HCT116 (cell line): ENCODE results near the gene HNRNPAB.

Experiments used
- POLR2A ChIP-seq: IDR thresholded peaks from 2 replicates; pipeline ENCODE4 v1.7.0; 2011; ENCODE audit warnings: borderline replicate concordance; ENCODE audit not compliant: insufficient read depth, insufficient read length; ENCODE audit errors: extremely low read depth
- RAD21 ChIP-seq: IDR thresholded peaks from 2 replicates; pipeline ENCODE4 v1.6.1; 2012; ENCODE audit warnings: low read depth, mild to moderate bottlenecking
- SIN3A ChIP-seq: IDR thresholded peaks from 2 replicates; pipeline ENCODE4 v1.6.1; 2012; ENCODE audit warnings: low read depth
- ZFX ChIP-seq: fragments of 450-650 bp; IDR thresholded peaks from 2 replicates; pipeline ENCODE4 v1.6.1; 2017
- TF ChIP-seq, protein P1 (sequence below), 3 experiments: fragments of 200-600 bp in 1 of 3; sonication (generic) in 1 of 3; IDR thresholded peaks in 2 of 3; conservative IDR thresholded peaks in 1 of 3; 2 replicates each; pipeline ENCODE4 v1.5.1; 2012 to 2017; ENCODE audit warnings: low read depth in 2 of 3, low read length in 2 of 3, antibody characterized with exemption in 1 of 3, borderline replicate concordance in 1 of 3, control low read depth in 1 of 3, mild to moderate bottlenecking in 1 of 3, mixed read lengths in 1 of 3, mixed run types in 1 of 3, moderate library complexity in 1 of 3; ENCODE audit not compliant: insufficient read depth in 1 of 3

DNA sequence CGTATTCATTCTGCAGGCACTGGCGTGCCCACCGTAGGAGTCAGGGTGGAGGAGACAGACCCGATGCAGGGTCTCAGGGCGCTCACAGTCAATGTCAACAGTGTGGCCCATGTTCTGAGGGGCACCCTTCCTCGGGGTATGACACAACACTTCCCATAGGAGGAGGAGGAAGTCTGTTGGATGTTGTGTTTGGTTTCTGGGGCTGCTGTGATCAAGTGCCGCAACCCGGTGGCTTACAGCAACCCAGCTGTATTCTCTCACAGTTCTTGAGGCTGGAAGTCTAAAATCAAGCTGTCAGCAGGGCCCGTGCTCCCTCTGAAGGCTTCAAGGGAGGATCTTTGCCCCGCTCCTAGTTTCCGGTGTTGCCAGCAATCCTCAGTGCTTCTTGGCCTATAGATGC is 5.6 kb upstream of the HNRNPAB start:
- TF ChIP-seq SIN3A (no peak), RAD21 (no peak), ZFX (no peak), POLR2A (no peak)
- TF ChIP-seq, protein P1, sequence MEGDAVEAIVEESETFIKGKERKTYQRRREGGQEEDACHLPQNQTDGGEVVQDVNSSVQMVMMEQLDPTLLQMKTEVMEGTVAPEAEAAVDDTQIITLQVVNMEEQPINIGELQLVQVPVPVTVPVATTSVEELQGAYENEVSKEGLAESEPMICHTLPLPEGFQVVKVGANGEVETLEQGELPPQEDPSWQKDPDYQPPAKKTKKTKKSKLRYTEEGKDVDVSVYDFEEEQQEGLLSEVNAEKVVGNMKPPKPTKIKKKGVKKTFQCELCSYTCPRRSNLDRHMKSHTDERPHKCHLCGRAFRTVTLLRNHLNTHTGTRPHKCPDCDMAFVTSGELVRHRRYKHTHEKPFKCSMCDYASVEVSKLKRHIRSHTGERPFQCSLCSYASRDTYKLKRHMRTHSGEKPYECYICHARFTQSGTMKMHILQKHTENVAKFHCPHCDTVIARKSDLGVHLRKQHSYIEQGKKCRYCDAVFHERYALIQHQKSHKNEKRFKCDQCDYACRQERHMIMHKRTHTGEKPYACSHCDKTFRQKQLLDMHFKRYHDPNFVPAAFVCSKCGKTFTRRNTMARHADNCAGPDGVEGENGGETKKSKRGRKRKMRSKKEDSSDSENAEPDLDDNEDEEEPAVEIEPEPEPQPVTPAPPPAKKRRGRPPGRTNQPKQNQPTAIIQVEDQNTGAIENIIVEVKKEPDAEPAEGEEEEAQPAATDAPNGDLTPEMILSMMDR (IDR thresholded peaks at IDR 0.05 in 2 of 3, conservative IDR thresholded peaks at IDR 0.05 in 1 of 3; ENCODE audit: borderline replicate concordance in 1 of 3, insufficient read depth in 1 of 3, low read depth in 2 of 3, low read length in 2 of 3): no peak
